H9 (cell line): Measurements from ENCODE around the gene COQ8A. TPM values are rescaled to one million over a fixed set of nuclear protein-coding genes. Genes with fewer than 3 reads are reported as not detected.

Source experiments
- DNase-seq: peaks from one replicate; pipeline ENCODE4 v3.0.0-alpha.2; 2017
- H2AFZ ChIP-seq: one replicate; pipeline ENCODE4 v1.6.1; 2013; ENCODE audit warnings: mild to moderate bottlenecking, low read length, control low read depth, moderate library complexity
- H2AK5ac ChIP-seq: 2 replicates; pipeline ENCODE4 v1.6.1; 2013; ENCODE audit warnings: low read length, control low read depth, mixed read lengths; ENCODE audit not compliant: insufficient read length
- H2BK120ac ChIP-seq: one replicate; pipeline ENCODE4 v1.6.1; 2013; ENCODE audit warnings: low read depth, mild to moderate bottlenecking, low read length, control low read depth, inconsistent platforms; ENCODE audit not compliant: poor library complexity, severe bottlenecking
- H2BK12ac ChIP-seq: 2 replicates; pipeline ENCODE4 v1.6.1; 2013; ENCODE audit warnings: low read length, control low read depth, mixed read lengths, low read depth; ENCODE audit not compliant: insufficient read length
- H2BK15ac ChIP-seq: 2 replicates; pipeline ENCODE4 v1.6.1; 2013; ENCODE audit warnings: low read depth, low read length, control low read depth
- H2BK20ac ChIP-seq: one replicate; pipeline ENCODE4 v1.6.1; 2013; ENCODE audit warnings: low read depth, mild to moderate bottlenecking, low read length, control low read depth, inconsistent platforms; ENCODE audit not compliant: poor library complexity, severe bottlenecking
- H2BK5ac ChIP-seq: 2 replicates; pipeline ENCODE4 v1.6.1; 2013; ENCODE audit warnings: low read length, control low read depth, mixed read lengths; ENCODE audit not compliant: insufficient read length
- H3K14ac ChIP-seq: 2 replicates; pipeline ENCODE4 v1.6.1; 2013; ENCODE audit warnings: low read length, control low read depth; ENCODE audit not compliant: insufficient read depth
- H3K18ac ChIP-seq: 2 replicates; pipeline ENCODE4 v1.6.1; 2013; ENCODE audit warnings: low read depth, mild to moderate bottlenecking, mixed read lengths, low read length, control low read depth; ENCODE audit not compliant: insufficient read length
- H3K23ac ChIP-seq: 2 replicates; pipeline ENCODE4 v1.6.1; 2013; ENCODE audit warnings: low read length, control low read depth, mixed read lengths, low read depth; ENCODE audit not compliant: insufficient read length
- H3K23me2 ChIP-seq: 2 replicates; pipeline ENCODE4 v1.6.1; 2013; ENCODE audit warnings: low read depth, mild to moderate bottlenecking, mixed read lengths, low read length, control low read depth; ENCODE audit not compliant: insufficient read length, poor library complexity, severe bottlenecking
- H3K27ac ChIP-seq: 2 replicates; pipeline ENCODE4 v1.5.1; 2013; ENCODE audit warnings: low read length, control low read depth, mixed read lengths, low read depth; ENCODE audit not compliant: insufficient read length
- H3K27me3 ChIP-seq: 2 replicates; pipeline ENCODE4 v1.6.1; 2013; ENCODE audit warnings: low read length, control low read depth, inconsistent platforms; ENCODE audit not compliant: insufficient read depth
- H3K4ac ChIP-seq: 2 replicates; pipeline ENCODE4 v1.6.1; 2013; ENCODE audit warnings: low read depth, mild to moderate bottlenecking, control low read depth, inconsistent platforms, low read length, moderate library complexity
- H3K4me1 ChIP-seq: 2 replicates; pipeline ENCODE4 v1.6.1; 2013; ENCODE audit warnings: low read length, control low read depth, inconsistent platforms; ENCODE audit not compliant: insufficient read depth
- H3K4me2 ChIP-seq: 2 replicates; pipeline ENCODE4 v1.6.1; 2013; ENCODE audit warnings: low read length, control low read depth, mixed read lengths; ENCODE audit not compliant: insufficient read length, insufficient read depth
- H3K56ac ChIP-seq: 2 replicates; pipeline ENCODE4 v1.6.1; 2013; ENCODE audit warnings: low read depth, mild to moderate bottlenecking, mixed read lengths, low read length, control low read depth; ENCODE audit not compliant: insufficient read length
- H3K79me1 ChIP-seq: 2 replicates; pipeline ENCODE4 v1.6.1; 2013; ENCODE audit warnings: low read depth, mild to moderate bottlenecking, moderate library complexity, low read length, control low read depth, inconsistent platforms; ENCODE audit not compliant: insufficient read depth, poor library complexity, severe bottlenecking
- H3K79me2 ChIP-seq: 2 replicates; pipeline ENCODE4 v1.6.1; 2013; ENCODE audit warnings: low read length, control low read depth, inconsistent platforms; ENCODE audit not compliant: insufficient read depth
- H3K9ac ChIP-seq: 2 replicates; pipeline ENCODE4 v1.6.1; 2013; ENCODE audit warnings: low read length, control low read depth, mixed read lengths; ENCODE audit not compliant: insufficient read length; ENCODE audit errors: extremely low read depth
- H3K9me3 ChIP-seq: one replicate; pipeline ENCODE4 v1.6.1; 2013; ENCODE audit warnings: low read depth, low read length, inconsistent platforms; ENCODE audit not compliant: control insufficient read depth
- H3T11ph ChIP-seq: one replicate; pipeline ENCODE4 v1.6.1; 2013; ENCODE audit warnings: mild to moderate bottlenecking, low read length, control low read depth, inconsistent platforms
- H4K20me1 ChIP-seq: one replicate; pipeline ENCODE4 v1.6.1; 2013; ENCODE audit not compliant: control insufficient read depth, insufficient read length, insufficient read depth
- H4K5ac ChIP-seq: 2 replicates; pipeline ENCODE4 v1.6.1; 2013; ENCODE audit warnings: low read depth, mild to moderate bottlenecking, mixed read lengths, low read length, control low read depth; ENCODE audit not compliant: insufficient read length
- H4K8ac ChIP-seq: replicated peaks from 2 replicates; pipeline ENCODE4 v1.6.1; 2013; ENCODE audit warnings: low read length, control low read depth, mixed read lengths, low read depth; ENCODE audit not compliant: insufficient read length
- H4K91ac ChIP-seq: 2 replicates; pipeline ENCODE4 v1.6.1; 2013; ENCODE audit warnings: low read depth, mild to moderate bottlenecking, moderate library complexity, mixed read lengths, low read length, control low read depth; ENCODE audit not compliant: insufficient read length
- H3K27ac Mint-ChIP-seq, 3 experiments: 2 replicates in 2 of 3; 3 replicates in 1 of 3; pipeline ENCODE4 v1.8.0; 2020 to 2021; ENCODE audit warnings: mixed read lengths in 3 of 3, mild to moderate bottlenecking in 1 of 3, moderate library complexity in 1 of 3
- H3K27me3 Mint-ChIP-seq: 2 replicates; pipeline ENCODE4 v1.8.0; 2021; ENCODE audit warnings: low read depth, mild to moderate bottlenecking, moderate library complexity, mixed read lengths
- H3K36me3 Mint-ChIP-seq, 3 experiments: 2 replicates in 2 of 3; 3 replicates in 1 of 3; pipeline ENCODE4 v1.8.0; 2020 to 2021; ENCODE audit warnings: low read depth in 3 of 3, mixed read lengths in 3 of 3; ENCODE audit not compliant: insufficient read depth in 1 of 3
- H3K4me1 Mint-ChIP-seq, 2 experiments: 2 replicates each; pipeline ENCODE4 v1.8.0; 2020; ENCODE audit warnings: mixed read lengths in 2 of 2
- H3K4me3 Mint-ChIP-seq, 2 experiments: 2 replicates in 1 of 2; 3 replicates in 1 of 2; pipeline ENCODE4 v1.8.0; 2020 to 2021; ENCODE audit warnings: mild to moderate bottlenecking in 2 of 2, mixed read lengths in 2 of 2, moderate library complexity in 1 of 2
- H3K9me3 Mint-ChIP-seq, 2 experiments: 2 replicates in 1 of 2; 3 replicates in 1 of 2; pipeline ENCODE4 v1.8.0; 2020; ENCODE audit warnings: mild to moderate bottlenecking in 2 of 2, mixed read lengths in 2 of 2, moderate library complexity in 1 of 2
- CTCF ChIP-seq: fragments of 200-600 bp; sonication (generic); conservative IDR thresholded peaks from 3 replicates; pipeline ENCODE4 v1.8.0; 2021; ENCODE audit warnings: antibody characterized with exemption, mild to moderate bottlenecking
- WGBS: extraction: QIAGEN DNeasy Blood & Tissue Kit; methylation state at CpG from one replicate; pipeline ENCODE4 v1.1.7; 2013; ENCODE audit warnings: missing lambda C conversion rate, low lambda C conversion rate, mixed read lengths; ENCODE audit not compliant: insufficient read length; ENCODE audit errors: extremely low coverage; 5-methylcytosine and 5-hydroxymethylcytosine counted together
- total RNA-seq: library from RNA; stranded (reverse); gene quantifications from 2 replicates; pipeline ENCODE4 v1.2.1, GENCODE V29; 2021

The COQ8A gene
- total RNA-seq, 1 experiment from 2014 or later = 26.0 TPM

GRCh38 chr1:226980565-226981385 is 40.7 kb downstream of the COQ8A start:
- no peak overlapping the region for H2BK5ac ChIP-seq
- no peak overlapping the region for H2BK15ac ChIP-seq
- no peak for TF ChIP-seq CTCF
- H3T11ph ChIP-seq = no peak overlapping the region
- Mint-ChIP-seq H3K4me1 (no peaks in the 10 kb centered on the region), H3K9me3 (no peaks in the 10 kb centered on the region), H3K27me3 (no peaks in the 10 kb centered on the region), H3K27ac (peak overlapping the region in 2 of 3 experiments; percentile 24 to 27; a peak in 1 of 7 replicates), H3K4me3 (no peak overlapping the region), H3K36me3 (peaks cover 3 to 11% (median 4%) of the 10 kb centered on the region in 3 experiments; a peak in 5 of 7 replicates)
- no peaks in the 10 kb centered on the region for H3K4me1 ChIP-seq
- no peak overlapping the region for H4K91ac ChIP-seq
- H2AK5ac ChIP-seq = no peak overlapping the region
- no peak overlapping the region for H3K56ac ChIP-seq
- no peaks in the 10 kb centered on the region for H3K23me2 ChIP-seq
- no peak overlapping the region for H2BK120ac ChIP-seq
- no peaks in the 10 kb centered on the region for H4K20me1 ChIP-seq
- no peak for DNase-seq
- no peaks in the 10 kb centered on the region for H3K79me2 ChIP-seq
- H3K9me3 ChIP-seq = no peaks in the 10 kb centered on the region
- no peak overlapping the region for H2BK20ac ChIP-seq
- H3K4me2 ChIP-seq = no peak overlapping the region
- no peak overlapping the region; the same call in 1 of the 2 replicates for H3K14ac ChIP-seq
- H4K5ac ChIP-seq = no peak overlapping the region
- H3K79me1 ChIP-seq = no peaks in the 10 kb centered on the region
- no peaks in the 10 kb centered on the region for H3K27me3 ChIP-seq
- no peak overlapping the region for H2BK12ac ChIP-seq
- H3K9ac ChIP-seq = no peak overlapping the region
- H3K4ac ChIP-seq = no peak overlapping the region
- no peak overlapping the region for H3K23ac ChIP-seq
- H3K18ac ChIP-seq = no peak overlapping the region
- WGBS = no CpG with 5 or more reads among the region's 26 CpGs
- H3K27ac ChIP-seq = no peak overlapping the region
- H4K8ac ChIP-seq = no peak overlapping the region
- no peak overlapping the region for H2AFZ ChIP-seq
